ENCODE measurements around the gene AOC1. TPM values are rescaled to one million over a fixed set of nuclear protein-coding genes. Genes with fewer than 3 reads are reported as not detected.
"Not testable (repeated sequence)": the region's sequence is repeated elsewhere in the genome, so short reads cannot be mapped to it uniquely, and the experiment has no call there.

Gene AOC1
- total and polyA plus RNA-seq, 2 experiments from 2014 or later: 0.06 TPM; not detected in 1

- TF ChIP-seq CTCF (IDR thresholded peaks at IDR 0.05; ENCODE audit: low read depth, low read length): no peak
- H3K36me3 ChIP-seq: no peaks in the 10 kb centered on the region
Observed at GRCh38 chr7:150909200-150909995, 57.1 kb downstream of the AOC1 start.

GRCh38 chr7:150910305-150910995 is 58.1 kb downstream of the AOC1 start:
- H3K27ac ChIP-seq; DNase-seq (ENCODE audit: low read depth in 1 of 2, low spot score in 1 of 2); H3K4me1 ChIP-seq (ENCODE audit: low read depth); H3K4me3 ChIP-seq; H3K36me3 ChIP-seq; H3K9me3 ChIP-seq (ENCODE audit: low read depth); H3K27me3 ChIP-seq: not testable (repeated sequence)

More at GRCh38 chr7:150909200-150909995, 57.1 kb downstream of the AOC1 start:
- no peak for DNase-seq (ENCODE audit: low read depth in 1 of 2, low spot score in 1 of 2)
- Histone ChIP-seq H3K27ac (no peak overlapping the region), H3K27me3 (no peaks in the 10 kb centered on the region), H3K4me3 (no peak overlapping the region), H3K9me3 (ENCODE audit: low read depth) (no peaks in the 10 kb centered on the region), H3K4me1 (ENCODE audit: low read depth) (no peaks in the 10 kb centered on the region)

GRCh38 chr7:150910996-150911422 is 58.7 kb downstream of the AOC1 start:
- no peaks in the 10 kb centered on the region for H3K27me3 ChIP-seq
- TF ChIP-seq CTCF (IDR thresholded peaks at IDR 0.05; ENCODE audit: low read depth, low read length): no peak

More at GRCh38 chr7:150910996-150911422, 58.7 kb downstream of the AOC1 start:
- Histone ChIP-seq H3K4me1 (ENCODE audit: low read depth) (no peaks in the 10 kb centered on the region), H3K27ac (no peak overlapping the region), H3K9me3 (ENCODE audit: low read depth) (no peaks in the 10 kb centered on the region), H3K36me3 (no peaks in the 10 kb centered on the region), H3K4me3 (no peak overlapping the region)
- no peak for DNase-seq (ENCODE audit: low read depth in 1 of 2, low spot score in 1 of 2)

Other genes with a start within 250 kb of the AOC1 start
- gene GIMAP6, start 220.1 kb upstream of the AOC1 start, total RNA-seq: 0.04 and 0.09 TPM in 2 replicates
- gene GIMAP6, start 220.1 kb upstream of the AOC1 start, polyA plus RNA-seq: 0.29 TPM in 1 of 2 replicates, not detected in the other
- not detected in 2 replicates for gene GIMAP2, start 166.8 kb upstream of the AOC1 start, total RNA-seq
- 0.11 TPM in 1 of 2 replicates, not detected in the other for gene GIMAP2, start 166.8 kb upstream of the AOC1 start, polyA plus RNA-seq
- gene GIMAP1, start 135.9 kb upstream of the AOC1 start, total RNA-seq: 0.06 TPM in 1 of 2 replicates, not detected in the other
- gene GIMAP1, start 135.9 kb upstream of the AOC1 start, polyA plus RNA-seq: 0.17 TPM in 1 of 2 replicates, not detected in the other
- gene GIMAP5, start 115.1 kb upstream of the AOC1 start, total RNA-seq: 0.25 and 0.45 TPM in 2 replicates
- gene GIMAP5, start 115.1 kb upstream of the AOC1 start, polyA plus RNA-seq: 0.22 and 1.3 TPM in 2 replicates
- gene TMEM176B, start 52.2 kb upstream of the AOC1 start, total RNA-seq: 25.6 and 30.6 TPM in 2 replicates
- 37.9 and 41.8 TPM in 2 replicates for gene TMEM176B, start 52.2 kb upstream of the AOC1 start, polyA plus RNA-seq
- gene TMEM176A, start 51.7 kb upstream of the AOC1 start, total RNA-seq: 18.2 and 19.1 TPM in 2 replicates
- gene TMEM176A, start 51.7 kb upstream of the AOC1 start, polyA plus RNA-seq: 32.1 and 35.7 TPM in 2 replicates
- gene KCNH2, start 125.8 kb downstream of the AOC1 start, total RNA-seq: 91.5 and 110 TPM in 2 replicates
- gene KCNH2, start 125.8 kb downstream of the AOC1 start, polyA plus RNA-seq: 48.0 and 64.2 TPM in 2 replicates
- gene NOS3, start 138.5 kb downstream of the AOC1 start, total RNA-seq: 19.7 and 20.3 TPM in 2 replicates
- 13.1 and 16.3 TPM in 2 replicates for gene NOS3, start 138.5 kb downstream of the AOC1 start, polyA plus RNA-seq
- 7.1 and 8.4 TPM in 2 replicates for gene ATG9B, start 172.0 kb downstream of the AOC1 start, total RNA-seq
- gene ATG9B, start 172.0 kb downstream of the AOC1 start, polyA plus RNA-seq: 13.0 and 22.7 TPM in 2 replicates
- 27.2 and 29.2 TPM in 2 replicates for gene ABCB8, start 175.9 kb downstream of the AOC1 start, total RNA-seq
- 18.4 and 20.4 TPM in 2 replicates for gene ABCB8, start 175.9 kb downstream of the AOC1 start, polyA plus RNA-seq
- 9.0 and 9.8 TPM in 2 replicates for gene ASIC3, start 196.0 kb downstream of the AOC1 start, total RNA-seq
- 5.2 and 6.8 TPM in 2 replicates for gene ASIC3, start 196.0 kb downstream of the AOC1 start, polyA plus RNA-seq
- 17.8 and 35.6 TPM in 2 replicates for gene CDK5, start 205.4 kb downstream of the AOC1 start, total RNA-seq
- gene CDK5, start 205.4 kb downstream of the AOC1 start, polyA plus RNA-seq: 24.4 and 56.8 TPM in 2 replicates
- 269 and 288 TPM in 2 replicates for gene SLC4A2, start 207.1 kb downstream of the AOC1 start, total RNA-seq
- gene SLC4A2, start 207.1 kb downstream of the AOC1 start, polyA plus RNA-seq: 118 and 144 TPM in 2 replicates
- 165 and 175 TPM in 2 replicates for gene FASTK, start 228.3 kb downstream of the AOC1 start, total RNA-seq
- gene FASTK, start 228.3 kb downstream of the AOC1 start, polyA plus RNA-seq: 145 and 227 TPM in 2 replicates
- gene TMUB1, start 231.0 kb downstream of the AOC1 start, total RNA-seq: 83.4 and 93.9 TPM in 2 replicates
- 63.0 and 74.9 TPM in 2 replicates for gene TMUB1, start 231.0 kb downstream of the AOC1 start, polyA plus RNA-seq
- gene AGAP3, start 234.0 kb downstream of the AOC1 start, total RNA-seq: 66.4 and 115 TPM in 2 replicates
- gene AGAP3, start 234.0 kb downstream of the AOC1 start, polyA plus RNA-seq: 106 and 124 TPM in 2 replicates

Measured in cardiac muscle cell (in vitro differentiated cells and primary cell).